ENCODE data around the gene HTR3B.

Gene HTR3B

DNA sequence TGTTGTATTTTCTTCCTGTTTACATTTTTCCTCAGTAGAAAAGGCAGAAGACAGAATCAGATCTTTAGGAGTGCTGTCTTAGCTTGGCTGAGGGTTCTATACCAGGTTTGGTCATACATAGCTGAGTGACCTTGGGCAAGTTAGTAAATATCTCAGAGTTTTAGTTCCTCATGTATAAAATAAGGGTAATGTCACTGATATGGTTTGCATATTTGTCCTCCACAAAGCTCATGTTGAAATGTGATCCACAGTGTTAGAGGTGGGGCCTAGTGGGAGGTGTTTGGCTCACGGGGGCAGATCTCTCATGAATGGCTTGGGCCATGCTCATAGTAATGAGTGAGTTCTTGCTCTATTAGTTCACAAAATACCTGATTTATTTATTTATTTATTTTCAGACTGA, 62.8 kb downstream of the HTR3B start:
- in situ Hi-C loops (cut with HindIII; ENCODE audit: low sequenced_read_pairs) = no loop called here
- TF ChIP-seq, protein P1, sequence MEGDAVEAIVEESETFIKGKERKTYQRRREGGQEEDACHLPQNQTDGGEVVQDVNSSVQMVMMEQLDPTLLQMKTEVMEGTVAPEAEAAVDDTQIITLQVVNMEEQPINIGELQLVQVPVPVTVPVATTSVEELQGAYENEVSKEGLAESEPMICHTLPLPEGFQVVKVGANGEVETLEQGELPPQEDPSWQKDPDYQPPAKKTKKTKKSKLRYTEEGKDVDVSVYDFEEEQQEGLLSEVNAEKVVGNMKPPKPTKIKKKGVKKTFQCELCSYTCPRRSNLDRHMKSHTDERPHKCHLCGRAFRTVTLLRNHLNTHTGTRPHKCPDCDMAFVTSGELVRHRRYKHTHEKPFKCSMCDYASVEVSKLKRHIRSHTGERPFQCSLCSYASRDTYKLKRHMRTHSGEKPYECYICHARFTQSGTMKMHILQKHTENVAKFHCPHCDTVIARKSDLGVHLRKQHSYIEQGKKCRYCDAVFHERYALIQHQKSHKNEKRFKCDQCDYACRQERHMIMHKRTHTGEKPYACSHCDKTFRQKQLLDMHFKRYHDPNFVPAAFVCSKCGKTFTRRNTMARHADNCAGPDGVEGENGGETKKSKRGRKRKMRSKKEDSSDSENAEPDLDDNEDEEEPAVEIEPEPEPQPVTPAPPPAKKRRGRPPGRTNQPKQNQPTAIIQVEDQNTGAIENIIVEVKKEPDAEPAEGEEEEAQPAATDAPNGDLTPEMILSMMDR (IDR thresholded peaks at IDR 0.05; ENCODE audit: low read depth, low read length, missing control alignments) = no peak
- no peak for DNase-seq (ENCODE audit: low read depth)
- H3K4me3 ChIP-seq (ENCODE audit: low read depth, low read length) = no peak overlapping the region

DNA sequence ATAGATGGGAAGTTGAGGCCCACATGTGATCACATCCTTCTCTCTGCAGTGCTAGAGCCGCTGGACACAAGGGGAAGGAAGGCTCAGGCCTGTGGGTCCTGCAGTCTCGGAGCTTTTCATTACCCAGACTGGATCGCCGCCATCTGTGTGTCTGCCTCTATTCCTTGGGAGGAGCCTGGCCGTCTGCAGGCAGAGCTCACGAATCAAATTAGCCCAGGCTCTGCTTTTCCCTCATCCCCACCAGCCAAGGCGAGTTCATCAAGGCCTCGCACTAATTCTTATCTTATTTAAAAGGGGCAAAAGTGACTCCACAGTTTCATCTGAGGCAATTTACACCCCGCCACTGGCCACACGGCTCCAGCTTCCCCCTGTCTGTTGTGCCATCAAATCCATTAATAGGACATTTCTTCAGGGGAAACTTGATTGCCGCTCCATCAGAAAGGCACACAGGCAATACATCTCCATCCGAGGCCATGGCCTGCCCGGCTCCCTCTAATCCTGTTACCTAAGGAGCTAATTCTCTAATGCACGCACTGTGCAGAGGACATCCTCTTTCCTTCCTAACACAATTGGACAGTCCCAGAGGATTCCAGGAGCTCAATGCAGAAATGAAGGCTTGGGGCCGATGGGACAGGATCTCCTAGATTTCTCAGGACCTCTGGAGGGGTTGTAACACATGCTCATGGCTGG, 67.1 kb downstream of the HTR3B start:
- no peak for DNase-seq (ENCODE audit: low read depth)
- TF ChIP-seq, protein P1 (IDR thresholded peaks at IDR 0.05; ENCODE audit: low read depth, low read length, missing control alignments) = no peak
- H3K4me3 ChIP-seq (ENCODE audit: low read depth, low read length) = no peak overlapping the region
- in situ Hi-C loops (cut with HindIII; ENCODE audit: low sequenced_read_pairs) = no loop called here

DNA sequence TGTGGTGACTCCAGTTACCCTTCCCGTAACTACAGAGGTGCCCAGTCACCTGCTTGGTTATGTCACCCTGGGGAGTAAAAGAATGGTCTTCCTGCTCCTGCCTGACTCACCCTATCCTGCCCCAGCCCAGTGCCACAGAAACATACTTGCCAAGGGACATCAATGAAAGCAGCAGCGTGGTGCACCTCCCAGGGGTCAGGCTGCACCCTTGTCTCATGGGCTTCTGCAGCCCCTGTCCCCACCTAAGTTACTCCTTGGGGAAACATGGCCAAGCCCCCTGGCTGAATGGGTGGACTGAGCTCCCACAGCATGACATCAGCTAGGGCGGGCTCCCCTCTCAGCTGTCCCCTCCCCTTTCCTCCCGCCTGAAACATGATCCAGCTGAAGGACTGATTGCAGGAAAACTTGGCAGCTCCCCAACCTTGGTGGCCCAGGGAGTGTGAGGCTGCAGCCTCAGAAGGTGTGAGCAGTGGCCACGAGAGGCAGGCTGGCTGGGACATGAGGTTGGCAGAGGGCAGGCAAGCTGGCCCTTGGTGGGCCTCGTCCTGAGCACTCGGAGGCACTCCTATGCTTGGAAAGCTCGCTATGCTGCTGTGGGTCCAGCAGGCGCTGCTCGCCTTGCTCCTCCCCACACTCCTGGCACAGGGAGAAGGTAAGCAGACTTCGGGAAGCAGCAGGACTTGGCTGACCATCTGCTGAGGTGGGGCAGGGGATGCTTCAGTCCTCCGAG, 70.3 kb downstream of the HTR3B start, which contains the start of gene HTR3A:
HTR3A (plus strand) TSS at position 368 of the 730 bp plus-strand sequence; CDS start at position 586, 218 bp downstream.
- DNase-seq (ENCODE audit: low read depth) = no peak
- in situ Hi-C loops (cut with HindIII; ENCODE audit: low sequenced_read_pairs) = no loop called here
- no peak within 1 kb of the TSS for H3K4me3 ChIP-seq (ENCODE audit: low read depth, low read length)
- TF ChIP-seq, protein P1 (IDR thresholded peaks at IDR 0.05; ENCODE audit: low read depth, low read length, missing control alignments) = no peak

DNA sequence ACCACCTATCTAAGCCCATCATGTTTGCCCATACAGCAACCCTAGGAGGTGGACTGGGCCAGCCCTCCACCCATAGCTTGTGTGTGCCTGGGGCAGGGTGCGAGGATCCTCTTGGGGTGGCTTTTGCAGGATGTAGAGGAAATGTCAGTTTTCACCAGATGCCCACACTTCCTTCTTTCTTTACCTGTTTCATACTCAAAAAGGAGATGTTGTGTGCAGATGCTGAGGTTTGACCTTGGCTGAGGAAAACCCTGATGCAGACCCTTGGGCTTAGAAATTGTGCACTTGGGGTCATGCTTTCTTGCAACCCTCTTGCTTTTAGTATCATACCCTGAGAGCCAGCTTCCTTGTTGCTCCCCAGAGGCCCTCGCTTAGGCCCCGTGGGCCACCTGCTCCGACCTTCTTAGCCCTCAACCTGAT, 72.5 kb downstream of the HTR3B start:
- no peak overlapping the region for H3K4me3 ChIP-seq (ENCODE audit: low read depth, low read length)
- DNase-seq (ENCODE audit: low read depth) = no peak
- in situ Hi-C loops (cut with HindIII; ENCODE audit: low sequenced_read_pairs) = no loop called here
- TF ChIP-seq, protein P1 (IDR thresholded peaks at IDR 0.05; ENCODE audit: low read depth, low read length, missing control alignments) = no peak

- in situ Hi-C loops (cut with HindIII; ENCODE audit: low sequenced_read_pairs) = no loop called here
- TF ChIP-seq, protein P1 (IDR thresholded peaks at IDR 0.05; ENCODE audit: low read depth, low read length, missing control alignments) = no peak
- DNase-seq (ENCODE audit: low read depth) = no peak
- H3K4me3 ChIP-seq (ENCODE audit: low read depth, low read length) = no peak overlapping the region
These were observed 73.1 kb downstream of the HTR3B start for GRCh38 chr11:113977701-113978100.

DNA sequence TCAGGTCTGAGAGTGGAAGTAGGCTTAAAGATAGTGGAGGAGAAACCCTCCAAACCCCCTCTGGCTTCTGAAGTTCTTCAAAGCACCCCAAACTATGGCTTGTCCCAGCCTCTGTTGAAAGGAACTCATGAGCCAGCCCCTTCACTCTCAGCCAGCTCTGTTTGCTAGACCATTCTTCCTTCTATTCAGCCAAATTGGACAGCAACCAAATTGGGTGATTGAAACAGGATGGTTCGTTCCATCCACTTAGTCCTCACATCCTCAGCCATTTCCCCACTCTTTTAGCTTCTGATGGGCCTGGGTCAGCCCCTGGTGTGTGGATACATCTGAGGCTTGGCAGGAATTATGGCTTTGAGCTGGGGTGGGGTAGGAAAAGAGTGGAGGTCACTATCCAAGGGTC, 74.8 kb downstream of the HTR3B start:
- no peak for DNase-seq (ENCODE audit: low read depth)
- in situ Hi-C loops (cut with HindIII; ENCODE audit: low sequenced_read_pairs) = no loop called here
- TF ChIP-seq, protein P1 (IDR thresholded peaks at IDR 0.05; ENCODE audit: low read depth, low read length, missing control alignments) = no peak
- no peak overlapping the region for H3K4me3 ChIP-seq (ENCODE audit: low read depth, low read length)

All from astrocyte of the cerebellum (primary cell).